NOMO-1 treated with DMSO at 0.1 percent for 48 hours (cell line): ENCODE measurements around the gene MAML3.

Experiments used
- DNase-seq: peaks from one replicate; lab custom pipeline; 2025; ENCODE audit not compliant: unreplicated experiment; lab: John Stamatoyannopoulos, UW

MAML3 gene

DNA sequence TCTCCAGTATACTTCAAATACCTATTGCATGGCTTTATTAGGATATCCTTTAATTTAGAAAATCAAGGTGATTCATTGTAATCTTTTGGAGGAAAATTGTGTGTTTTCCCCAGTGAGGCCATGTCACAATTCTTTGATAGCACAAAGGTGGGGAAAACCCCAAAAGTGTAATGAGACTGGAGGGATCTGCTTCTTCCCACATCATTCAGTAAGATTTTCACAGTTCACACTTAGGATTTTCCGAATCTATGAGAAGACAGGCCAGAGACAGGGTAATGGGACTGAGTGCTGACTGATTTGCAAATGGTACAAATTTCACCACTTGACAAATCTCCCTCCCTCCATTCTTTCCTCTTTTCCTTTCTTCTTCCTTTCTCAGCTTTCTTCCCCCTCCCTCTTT is 307.2 kb downstream of the MAML3 start:
- DNase-seq: no peak

DNA sequence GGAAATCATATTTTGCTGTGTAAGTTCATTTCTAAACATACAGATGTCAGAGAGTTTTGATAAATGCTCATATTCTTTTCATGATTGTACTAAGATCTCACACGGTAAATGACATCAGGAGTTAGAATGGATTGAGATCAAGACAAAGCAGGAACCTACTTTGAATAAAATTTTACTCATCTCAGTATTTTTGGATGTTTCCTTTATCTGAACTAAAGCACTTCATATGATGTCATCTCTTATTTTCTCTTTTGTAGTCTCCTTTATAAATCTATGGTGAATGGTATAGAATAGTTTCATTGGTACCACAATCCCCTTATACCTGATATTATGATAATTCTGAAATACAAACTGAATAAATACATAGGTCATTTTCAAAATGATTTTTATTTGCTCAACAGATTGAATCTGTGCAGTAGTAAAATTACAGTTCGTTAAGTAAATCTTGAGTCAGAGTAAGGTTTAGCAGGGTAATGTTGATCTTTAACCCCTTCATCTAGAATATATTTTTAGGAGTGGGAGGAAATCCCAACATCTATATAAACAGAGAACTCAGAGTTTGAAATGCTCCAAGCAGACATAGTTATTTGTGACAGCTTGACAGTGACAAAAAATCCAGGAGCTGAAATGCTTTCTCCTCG is 308.4 kb downstream of the MAML3 start:
- no peak for DNase-seq

DNA sequence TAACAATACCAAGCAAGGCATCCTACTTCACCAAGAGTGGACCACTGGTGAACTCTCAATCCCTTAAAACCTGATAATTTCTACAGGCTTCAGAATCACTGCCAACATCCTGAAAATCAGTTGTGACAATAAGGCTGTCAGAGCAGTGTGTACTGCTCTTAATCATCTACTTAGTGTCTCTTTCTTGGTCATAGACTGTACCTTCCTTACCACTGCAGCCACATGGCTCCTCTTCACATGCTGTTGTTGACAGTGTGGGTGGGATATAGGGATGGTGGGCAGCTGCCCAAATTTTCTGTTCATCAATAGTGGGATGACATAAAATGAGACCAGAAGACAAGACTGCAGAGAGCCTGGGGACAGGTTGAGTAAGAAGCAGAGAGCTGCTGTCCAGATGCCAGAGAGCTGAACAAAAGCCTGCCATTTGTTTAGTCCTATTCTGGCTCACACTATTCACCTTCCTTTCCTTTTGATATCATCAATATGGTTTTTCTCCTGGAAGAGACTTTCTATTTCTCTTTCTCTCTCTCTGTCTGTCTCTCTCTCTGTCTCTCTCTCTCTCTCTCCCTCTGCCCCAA is 309.4 kb downstream of the MAML3 start:
- DNase-seq: no peak

DNA sequence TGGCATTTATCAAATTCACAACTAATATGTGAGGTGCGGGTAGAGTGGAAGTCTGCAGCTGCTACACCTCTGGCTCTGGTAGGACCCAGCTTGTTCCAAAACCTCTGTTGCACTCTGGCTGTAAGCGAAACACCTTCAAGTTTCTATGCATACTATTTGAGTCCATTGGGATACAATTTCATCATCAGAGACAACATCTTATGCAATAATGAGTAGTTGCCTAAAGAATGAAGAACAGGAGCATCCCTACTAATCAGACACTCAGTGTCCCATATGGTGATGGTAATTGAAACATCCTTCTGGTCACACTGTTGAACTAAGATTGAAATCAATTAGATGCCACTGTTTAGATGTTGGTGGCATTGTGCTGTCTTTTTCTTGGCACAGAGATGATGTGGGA is 309.9 kb downstream of the MAML3 start:
- DNase-seq: no peak

DNA sequence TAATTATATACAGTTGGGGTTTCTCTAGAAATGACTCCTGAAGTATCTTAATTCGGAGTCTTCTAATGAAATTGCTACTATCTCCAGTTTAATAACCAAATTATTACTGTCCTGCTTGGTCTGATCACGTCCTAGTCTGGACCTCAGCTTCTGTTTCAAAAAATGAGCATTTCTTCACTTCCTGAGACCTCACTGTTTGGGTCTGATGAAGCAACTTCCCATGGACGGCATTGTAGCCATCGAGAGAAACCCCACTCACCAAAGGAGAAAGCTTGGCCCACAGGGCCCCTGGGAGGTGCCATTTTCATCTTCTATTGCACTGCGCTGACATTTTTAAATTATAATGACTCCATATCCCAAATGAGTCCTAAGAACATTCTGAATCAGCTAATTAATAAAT is 310.3 kb downstream of the MAML3 start:
- peak; percentile 68 for DNase-seq

DNA sequence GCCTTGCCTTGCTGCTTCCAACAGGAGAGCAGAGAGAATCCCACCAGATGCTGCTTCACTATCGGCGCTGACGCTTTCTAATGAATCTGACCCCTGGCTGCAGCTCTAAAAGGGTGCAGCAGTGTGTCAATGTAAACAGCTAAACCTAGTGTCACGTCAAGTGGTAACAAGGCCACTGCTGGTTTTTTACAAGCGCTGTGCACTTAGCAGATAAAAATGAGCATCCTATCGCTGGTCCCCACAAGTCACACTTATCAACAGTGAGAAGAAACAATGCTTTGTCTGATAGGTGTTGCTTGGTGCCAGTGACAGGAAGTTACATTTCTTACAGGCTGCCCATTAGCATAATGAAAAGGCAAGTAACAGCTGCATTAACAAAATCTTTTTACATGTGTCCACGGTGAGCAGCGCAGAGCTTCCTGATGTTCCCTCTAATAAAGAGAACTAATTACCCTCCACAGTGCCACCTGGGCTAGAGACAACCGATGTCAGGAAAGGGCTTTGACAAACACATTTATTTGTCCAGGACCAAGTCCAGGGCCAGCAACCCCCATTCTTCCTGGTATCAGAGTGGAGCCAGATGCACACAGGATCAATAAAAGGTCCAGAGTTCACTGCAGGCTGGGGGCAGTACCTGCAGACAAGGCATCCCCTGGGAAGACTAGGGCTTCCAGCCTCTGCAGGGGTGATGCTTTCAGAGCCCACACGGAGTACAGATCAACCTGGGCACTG is 312.4 kb downstream of the MAML3 start:
- DNase-seq: peak; percentile 20

DNA sequence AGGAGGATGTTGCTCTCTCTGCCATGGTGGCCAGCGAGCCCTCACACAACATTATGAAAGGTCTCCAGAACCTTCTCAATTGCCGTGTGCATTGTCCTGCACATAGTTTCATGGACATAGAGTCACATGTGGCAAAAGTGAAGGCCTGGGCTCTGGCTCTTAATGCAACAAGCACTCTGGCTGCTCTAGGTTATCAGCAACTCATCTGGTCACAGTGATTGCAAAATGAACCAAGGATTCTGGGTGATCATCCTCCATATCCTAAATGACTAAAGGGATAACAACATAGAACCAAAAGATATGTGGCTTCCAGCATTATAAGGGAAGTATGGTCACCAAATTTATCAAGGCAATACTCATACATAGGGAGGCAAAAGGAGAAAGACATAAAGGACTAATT is 313.2 kb downstream of the MAML3 start:
- peak; percentile 66 for DNase-seq

DNA sequence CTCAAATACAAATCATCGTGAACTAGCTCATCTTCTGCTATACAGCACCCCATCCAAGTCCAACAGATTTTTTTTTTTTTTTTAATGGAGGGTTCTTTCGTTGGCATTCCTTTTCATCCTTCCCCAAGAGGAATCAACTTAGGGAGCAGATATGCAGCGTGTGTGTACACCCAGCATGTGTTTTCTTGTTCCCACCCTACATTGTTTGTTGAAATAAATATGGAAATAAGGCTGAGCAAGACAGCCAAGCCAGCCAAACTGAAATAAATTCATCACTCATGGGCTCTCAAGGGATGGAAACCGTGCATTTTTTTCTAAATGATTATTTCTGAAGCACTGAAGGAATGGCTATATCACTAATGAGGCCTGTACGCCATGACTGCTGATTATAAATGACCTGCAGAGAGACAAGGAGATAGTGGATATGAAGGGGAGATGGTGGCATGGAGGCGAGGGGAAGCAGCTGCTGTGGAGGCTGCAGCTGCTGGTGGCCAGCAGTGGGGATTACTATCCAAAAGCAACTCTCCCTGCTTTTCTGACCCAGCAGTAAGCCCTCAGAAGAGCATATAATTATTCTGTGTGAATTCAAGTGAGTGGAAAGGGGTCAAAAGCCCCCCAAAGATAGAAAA is 314.5 kb downstream of the MAML3 start:
- no peak for DNase-seq

DNA sequence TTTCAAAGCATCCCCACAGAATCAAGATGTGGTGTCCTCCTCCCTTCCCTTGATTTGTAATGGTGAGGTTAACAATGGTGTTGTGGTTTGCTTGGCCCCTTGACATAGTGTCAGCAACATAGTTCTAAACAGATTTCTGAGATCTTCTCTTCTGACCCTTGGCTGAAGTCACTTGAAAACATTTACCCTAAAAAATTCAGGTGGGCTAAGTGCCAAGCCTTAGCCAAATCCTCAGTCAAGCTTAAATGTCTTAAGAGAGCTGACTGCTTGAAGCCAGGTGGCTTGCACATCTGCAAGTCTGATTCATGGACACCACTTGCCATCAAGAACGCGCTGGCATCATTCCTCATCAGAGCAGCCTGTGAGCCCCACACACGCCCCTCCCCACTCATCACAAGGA is 315.2 kb downstream of the MAML3 start:
- no peak for DNase-seq

DNA sequence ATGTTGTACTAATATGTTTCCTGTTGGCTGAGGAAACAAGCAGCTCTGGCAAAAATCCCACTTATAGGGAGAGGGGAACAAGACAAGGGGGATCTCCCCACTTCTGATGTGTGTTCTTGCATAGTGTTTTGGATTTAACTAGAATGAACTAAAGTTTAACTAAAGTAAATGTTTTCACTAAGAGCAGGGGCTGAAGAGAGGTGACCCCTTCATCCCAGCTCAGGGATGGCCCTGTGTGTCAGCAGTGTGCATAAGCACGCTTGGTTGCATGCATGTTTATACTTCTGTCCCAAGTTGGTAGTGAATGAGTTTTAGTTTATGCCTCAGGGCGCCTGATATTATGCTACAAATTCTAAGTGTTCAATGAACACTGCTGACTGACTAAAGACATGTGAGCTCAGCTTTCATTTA is 319.0 kb downstream of the MAML3 start:
- no peak for DNase-seq

- no peak for DNase-seq
Measured at GRCh38 chr4:139834226-139834662, 319.7 kb downstream of the MAML3 start.

DNA sequence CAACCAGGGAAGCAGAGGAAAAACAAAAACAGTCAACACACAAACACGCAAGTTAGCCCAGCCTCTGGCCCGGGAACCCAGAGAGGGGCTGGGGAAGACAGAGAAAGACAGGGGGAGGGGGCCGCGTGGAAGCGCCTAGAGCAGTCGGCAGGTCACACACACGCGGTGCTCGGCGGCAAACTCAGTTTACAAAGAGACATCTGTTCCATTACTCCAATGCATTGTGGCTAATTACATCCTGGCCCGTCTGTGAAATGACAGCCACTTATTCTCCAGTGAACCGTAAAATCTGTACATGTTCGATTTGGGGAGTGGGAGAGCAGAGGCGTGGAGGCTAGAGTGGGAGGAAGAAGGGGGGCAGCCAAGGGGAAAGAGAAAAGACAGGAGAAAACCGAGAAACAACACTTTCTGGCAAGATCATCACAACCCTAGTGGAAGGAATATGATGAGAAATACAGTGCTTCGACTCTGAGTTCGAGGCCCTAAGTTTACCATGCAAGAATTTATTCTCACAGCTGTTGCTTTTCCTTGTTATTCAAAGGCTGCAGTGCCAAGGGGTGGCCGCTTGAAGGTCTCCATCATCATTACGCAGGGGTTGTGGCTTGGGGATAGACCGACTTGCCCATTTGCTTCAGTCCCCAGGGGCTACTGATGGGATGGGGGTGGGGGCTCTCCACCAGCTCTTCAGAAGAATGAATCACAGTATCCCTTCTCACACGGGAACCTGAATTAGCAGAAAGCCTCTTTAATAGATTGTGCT is 320.7 kb downstream of the MAML3 start:
- DNase-seq: no peak

- peak; percentile 71 for DNase-seq
Measured at GRCh38 chr4:139828966-139829664, 324.9 kb downstream of the MAML3 start.

DNA sequence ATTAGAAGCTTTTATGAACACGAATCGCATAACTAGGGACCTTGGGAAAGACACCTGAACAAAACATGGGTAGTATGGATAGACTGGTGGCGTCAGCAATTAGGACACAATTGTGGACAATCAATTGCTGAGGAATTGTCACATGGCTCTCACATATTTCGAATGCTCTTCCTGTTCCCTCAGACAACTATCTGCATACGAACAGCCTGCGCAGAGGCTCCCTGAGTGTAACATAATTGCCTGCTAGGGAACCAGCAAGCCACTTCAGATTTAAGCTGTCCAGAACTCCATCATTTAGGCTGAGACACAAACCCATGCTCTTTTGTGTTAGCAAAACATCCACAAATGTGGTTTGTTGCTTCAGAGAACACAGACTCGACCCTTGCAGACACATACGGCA is 327.6 kb downstream of the MAML3 start:
- DNase-seq: no peak

DNA sequence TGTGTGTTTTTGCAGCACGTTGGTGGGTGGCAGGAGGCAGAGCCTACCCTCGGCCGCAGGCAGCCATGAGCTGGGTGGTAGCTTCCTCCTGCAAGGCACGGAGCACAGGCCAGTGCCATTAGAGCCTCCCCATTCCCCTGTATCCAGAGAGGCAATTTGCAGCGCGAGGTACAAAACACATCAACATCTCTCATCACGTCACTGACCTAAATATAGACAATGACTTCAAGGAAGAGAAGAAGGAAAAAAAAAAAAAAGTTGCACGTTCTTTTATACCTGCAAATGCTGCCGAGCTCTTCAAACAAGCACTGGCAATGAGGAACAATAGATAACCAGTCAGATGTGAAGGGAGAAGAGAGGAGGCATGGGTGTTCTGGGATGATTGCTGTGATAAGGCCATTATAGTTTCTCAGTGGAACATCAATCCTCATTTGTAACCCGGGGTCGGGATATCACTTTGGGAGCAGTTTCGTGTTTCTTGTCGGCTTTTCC is 328.4 kb downstream of the MAML3 start:
- DNase-seq: no peak

DNA sequence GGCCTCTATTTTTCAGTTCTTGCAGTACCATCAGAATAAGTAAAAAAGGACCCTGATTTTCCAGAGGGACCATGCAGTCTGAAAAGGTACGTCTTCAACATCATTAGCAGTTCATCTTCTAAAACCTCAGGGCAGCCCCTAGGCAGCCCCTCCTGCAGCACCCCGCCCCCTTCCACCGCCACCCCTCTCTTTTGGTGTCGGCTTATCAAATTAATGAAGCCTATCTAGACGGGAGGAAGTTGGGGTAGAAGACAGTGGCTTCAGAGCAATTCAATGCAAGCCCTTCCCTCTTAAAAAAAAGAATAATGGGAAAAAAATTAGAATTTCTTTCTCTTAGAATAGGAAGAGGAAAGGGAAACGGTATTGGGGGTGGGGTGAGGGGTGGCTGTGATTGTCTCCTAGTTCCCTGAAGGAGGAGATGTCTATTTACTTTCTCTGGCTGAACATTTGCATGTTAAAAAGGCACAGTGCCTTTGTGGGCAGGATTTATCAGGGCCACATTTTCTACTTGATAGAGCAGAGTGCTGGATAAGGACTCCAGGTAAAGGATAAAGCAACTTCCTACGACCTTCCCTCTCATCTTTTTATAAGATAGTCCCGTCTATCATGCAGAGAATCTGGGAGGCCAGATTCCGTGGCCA is 329.0 kb downstream of the MAML3 start:
- DNase-seq: no peak

GRCh38 chr4:139823746-139824145 is 330.2 kb downstream of the MAML3 start:
- DNase-seq: no peak

- no peak for DNase-seq
Measured at GRCh38 chr4:139823345-139823744, 330.6 kb downstream of the MAML3 start.

DNA sequence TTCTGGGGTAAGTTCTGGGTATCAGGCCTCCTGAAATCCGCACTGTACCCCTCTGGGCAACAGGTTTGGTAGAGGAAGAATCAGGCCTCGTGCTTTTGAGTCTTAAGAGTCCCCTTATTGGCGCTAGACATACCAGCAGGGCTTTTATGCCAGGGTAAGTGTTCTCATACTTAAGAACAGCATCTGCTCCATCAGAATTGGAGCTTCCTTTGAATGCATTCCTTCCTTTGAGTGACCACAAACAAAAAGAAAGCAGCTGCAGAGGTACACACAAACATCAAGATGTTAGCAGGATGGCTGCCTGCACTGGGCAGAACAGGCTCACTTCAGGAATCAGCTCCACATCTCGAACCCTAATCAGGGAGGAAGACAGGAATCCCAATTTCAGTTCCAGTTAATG is 331.6 kb downstream of the MAML3 start:
- no peak for DNase-seq

- no peak for DNase-seq
Measured at GRCh38 chr4:139819082-139819481, 334.9 kb downstream of the MAML3 start.
